NCI-H2107 treated with DMSO at 0.1 percent for 48 hours (cell line): Measurements from ENCODE around the gene EMC8.

ENCODE experiments used
- DNase-seq: peaks from one replicate; lab custom pipeline; 2025; ENCODE audit not compliant: unreplicated experiment; lab: John Stamatoyannopoulos, UW

The EMC8 gene

DNA sequence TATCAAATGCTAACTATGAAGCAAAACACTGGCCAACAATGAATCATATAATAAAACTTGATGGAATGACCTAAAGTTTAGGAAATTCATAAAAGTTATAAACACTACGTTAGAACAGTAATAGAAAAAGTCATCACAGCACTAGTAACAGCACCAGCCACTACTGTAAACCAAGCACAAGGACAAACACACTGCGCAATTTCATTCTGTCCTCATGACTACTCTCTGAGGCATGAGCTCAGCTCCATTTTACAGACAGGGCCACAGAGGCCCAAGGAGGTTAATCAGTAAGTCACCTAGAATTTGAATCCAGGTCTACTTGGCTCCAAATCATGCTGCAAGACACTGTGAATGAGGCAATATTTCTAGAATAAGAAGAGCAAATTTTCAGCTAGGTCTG, 13.4 kb downstream of the EMC8 start:
- no peak for DNase-seq

DNA sequence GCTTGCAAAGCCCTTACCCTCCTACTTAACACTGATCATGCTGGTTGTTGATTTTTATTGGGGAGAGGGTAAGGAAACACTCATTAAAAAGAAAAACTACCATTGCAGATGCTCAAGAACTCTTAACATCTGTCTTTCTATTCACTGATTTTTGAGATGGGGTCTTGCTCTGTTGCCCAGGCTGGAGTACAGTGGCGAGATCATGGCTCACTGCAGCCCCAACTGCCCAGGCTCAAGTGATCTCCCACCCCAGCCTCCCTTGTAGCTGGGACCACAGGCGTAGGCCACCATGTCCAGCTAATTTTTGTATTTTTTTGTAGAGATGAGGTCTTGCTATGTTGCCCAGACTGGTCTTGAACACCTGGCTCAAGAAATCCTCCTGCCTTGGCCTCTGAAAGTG, 14.5 kb downstream of the EMC8 start:
- no peak for DNase-seq

DNA sequence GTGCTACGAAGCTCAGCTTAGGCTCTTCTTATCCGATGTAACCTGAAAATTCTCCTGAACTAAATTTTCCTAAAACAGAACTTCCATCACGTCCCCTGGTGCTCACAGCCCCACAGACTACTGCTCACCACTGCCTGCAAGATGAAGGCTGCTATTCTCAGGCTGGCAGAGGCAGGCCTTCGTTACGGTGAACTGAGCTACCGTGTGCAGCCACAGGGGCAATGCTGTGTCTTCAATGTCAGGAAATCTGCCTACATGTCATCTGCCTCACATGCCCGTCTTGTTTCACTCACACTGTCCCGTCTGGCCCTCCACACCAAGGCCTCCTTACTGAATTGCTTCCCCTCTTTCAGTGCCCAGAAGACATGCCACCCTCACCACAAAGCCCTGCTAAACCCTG, 15.9 kb downstream of the EMC8 start:
- DNase-seq, result no peak

DNA sequence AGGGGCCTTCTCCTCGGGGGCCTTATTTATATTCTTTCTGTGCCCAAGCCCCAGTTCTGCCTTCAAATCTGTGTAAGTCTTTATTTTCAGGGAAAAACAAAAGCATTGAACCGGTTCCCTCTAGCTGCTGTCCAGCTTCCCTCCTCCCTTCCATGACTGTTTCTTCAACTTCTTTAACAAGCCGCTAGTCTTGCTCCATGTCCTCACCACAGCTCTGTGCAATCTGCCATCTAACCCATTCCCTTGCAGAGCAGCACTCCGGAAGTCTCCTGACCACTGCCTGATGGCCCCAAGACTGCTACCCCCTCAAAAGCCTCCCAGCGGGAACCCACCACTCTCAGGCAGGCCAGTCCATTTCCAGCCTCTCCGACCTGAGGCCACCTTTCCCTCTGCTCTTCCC, 16.9 kb downstream of the EMC8 start:
- no peak for DNase-seq

DNA sequence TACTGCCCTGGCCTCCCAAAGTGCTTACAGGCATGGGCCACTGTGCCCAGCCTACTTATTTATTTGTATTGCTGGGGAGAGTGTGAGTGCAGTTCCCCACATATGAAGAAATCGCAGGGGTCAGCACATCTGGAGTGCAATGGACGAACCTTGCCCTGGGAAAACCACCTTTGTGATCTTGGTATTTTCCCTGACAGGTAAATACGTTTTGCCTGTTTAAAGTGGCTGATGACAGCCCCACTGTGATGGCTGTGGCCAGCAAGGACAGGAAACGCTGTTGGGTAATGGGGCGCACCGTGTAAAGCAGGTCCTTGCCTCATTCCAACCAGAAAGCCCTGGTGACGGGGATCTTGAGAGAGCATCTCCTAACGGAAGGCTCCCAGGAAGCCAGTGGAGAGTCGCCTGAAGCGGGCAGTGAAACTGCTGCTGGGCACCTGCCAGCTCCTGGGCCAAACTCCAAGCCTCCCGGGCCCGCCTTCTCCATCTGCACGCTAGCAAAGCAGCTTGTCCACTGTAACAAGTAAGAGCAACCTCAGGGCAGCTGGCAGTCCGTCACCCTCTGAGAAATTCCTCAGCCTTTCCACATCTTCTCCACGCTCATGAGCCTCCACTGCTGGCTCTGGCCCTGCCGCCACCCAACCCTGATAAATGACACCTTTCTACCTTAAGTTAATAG, 17.5 kb downstream of the EMC8 start:
- no peak for DNase-seq

DNA sequence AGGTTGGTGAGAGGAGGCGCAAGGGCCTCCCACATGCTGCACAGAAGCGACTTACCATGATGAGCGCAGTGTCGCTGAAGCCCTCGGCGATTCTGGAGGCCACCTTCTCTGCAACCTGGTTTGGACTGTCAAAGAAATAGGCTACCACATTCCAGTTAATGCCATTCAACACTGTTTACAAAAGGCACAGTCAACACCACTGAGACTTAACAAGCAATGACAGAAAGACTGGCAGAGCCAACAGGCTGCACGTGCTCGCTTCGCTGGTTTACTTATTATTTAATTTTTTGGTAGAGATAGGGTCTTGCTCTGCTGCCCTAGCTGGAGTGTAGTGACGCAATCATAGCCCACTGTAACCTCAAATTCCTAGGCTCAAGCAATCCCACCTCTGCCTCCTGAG, 18.2 kb downstream of the EMC8 start:
- DNase-seq, result no peak

DNA sequence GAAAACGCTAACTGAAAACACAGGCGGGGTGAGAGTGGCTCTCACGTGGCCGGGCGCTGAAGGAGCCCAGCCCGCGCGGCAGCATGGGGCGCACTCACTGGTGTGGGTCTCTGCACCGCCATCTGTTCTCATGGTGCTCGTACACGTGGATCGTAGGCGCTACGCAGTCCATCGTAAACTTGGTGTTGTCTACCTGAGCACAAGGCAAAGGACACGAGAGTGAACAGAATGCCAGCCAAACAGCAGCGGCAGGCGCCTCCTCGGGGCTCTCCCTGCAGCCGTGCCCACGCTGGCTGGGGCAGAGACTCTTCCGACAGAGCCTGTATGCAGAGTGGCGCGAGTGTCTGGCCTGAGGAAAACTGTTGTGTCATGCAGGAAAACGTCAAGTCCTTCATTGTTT, 19.1 kb downstream of the EMC8 start:
- no peak for DNase-seq

DNA sequence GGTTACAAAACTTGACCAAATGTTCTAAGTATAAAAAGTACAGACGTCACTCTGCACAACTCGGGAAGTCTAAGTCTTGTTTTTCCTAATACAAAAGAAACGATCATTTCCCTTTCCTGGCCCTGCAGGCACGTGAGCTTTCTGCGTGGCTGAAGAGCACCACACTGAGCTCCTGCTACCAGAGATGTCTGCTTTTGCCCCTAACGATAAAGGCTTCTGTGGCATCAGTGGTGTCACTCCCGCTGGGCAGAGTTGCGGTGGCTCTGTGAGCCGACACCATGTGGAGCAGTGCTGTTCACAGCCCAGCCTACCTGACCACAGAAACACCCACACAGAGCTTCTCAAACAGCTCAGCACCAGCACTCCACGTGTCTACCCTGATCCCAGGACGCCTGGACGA, 20.5 kb downstream of the EMC8 start:
- DNase-seq, result no peak

DNA sequence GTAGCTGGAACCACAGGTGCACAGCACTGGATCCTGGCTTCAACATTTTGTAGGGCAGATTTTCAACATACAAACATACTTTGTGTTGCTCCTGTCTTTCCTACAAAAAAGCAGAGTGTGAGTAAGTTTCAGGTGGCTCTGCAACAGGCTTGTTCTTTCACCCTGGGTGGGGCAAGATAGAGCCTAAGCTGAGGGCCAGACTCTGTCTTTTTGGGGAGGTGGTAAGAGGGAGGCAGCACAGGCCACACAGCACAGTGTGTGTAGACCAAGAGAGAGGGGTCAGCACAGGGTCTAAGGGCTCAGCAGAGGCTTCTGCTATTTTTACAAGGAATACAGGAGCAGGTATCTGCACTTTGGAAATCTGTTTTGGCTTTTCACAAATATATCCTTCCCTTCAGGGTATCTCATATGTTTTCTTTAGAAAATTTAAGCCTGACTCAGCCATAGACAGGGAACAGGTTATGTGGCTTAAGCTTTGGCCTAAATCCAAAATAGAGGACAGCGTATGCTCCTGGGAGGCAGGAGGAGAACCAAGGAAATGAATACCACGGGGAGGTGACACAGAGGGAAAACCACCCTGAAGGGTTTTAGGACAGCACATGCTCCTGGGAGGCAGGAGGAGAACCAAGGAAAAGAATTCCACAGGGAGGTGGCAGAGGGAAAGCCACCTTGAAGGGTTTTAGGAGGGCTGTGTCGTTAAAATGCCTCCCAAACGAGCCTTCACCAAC, 21.6 kb downstream of the EMC8 start:
- no peak for DNase-seq

DNA sequence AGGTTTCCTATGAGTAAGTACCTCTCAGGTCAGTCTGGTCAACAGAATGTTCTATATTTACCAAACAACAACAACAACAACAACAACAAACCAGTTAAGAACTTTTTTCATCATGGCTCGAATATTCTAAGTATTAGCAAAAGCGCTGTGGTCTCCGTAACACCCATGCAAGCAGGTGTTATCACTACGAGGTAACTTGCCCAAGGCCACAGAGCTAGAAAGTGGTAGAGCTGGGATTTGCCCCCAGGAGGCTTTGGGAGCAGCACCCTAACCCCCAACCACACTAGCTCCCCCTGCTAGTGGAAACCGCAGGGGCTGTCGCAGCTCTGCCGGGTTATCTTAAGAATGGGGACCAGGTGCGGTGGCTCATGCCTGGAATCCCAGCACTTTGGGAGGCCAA, 24.5 kb downstream of the EMC8 start:
- no peak for DNase-seq

DNA sequence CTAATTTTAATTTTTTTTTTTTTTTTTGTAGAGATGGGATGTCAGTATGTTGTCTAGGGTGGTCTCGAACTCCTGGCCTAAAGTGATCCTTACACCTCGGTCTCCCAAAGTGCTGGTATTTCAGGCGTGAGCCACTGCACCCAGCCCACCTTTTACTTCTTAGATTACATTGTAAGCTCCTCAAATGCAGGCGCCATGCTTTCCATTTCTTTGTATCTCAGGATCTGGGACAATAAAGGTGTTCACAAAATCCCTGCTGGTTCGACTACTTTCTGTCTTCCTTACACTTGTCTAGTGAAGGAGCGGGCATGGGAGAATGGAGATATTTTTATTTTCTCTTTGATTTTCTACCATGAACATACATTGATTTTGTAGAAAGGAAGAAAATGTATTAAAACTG, 25.2 kb downstream of the EMC8 start:
- DNase-seq, result no peak

DNA sequence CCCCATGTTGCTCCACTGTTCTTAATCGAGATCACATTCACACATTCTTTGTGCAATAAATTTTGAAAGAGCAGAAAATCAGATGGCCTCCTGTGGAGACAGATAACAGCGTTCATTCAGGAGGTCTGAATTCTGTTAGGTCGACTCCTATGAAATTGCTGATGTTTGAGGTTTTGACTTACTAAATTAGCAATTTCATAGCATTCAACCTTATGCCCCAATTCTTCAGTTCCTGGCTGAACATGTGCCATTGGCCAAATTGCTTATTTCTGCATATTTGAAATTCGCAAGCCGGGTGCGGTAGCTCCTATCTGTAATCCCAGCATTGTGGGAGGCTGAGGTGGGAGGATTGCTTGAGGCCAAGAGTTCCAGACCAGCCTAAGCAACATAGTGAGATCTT, 26.3 kb downstream of the EMC8 start:
- DNase-seq, result no peak

DNA sequence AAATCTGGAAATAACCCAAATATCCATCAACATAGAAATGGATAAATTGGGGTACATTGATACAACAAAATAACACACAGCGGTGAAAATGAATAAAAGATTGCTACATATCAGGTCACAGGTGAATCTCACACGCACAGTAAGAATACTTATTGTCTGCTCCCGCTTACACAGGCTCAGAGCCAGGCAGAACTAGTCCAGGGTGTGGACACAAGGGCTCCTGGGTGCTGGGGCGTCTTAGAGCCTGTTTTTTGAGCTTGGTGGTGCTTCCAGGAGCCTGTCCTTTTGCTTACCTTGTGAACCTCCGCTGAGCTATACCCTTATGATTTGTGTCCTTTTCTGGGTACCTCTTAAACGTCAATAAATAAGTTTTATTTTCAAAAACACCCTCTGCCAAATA, 28.6 kb downstream of the EMC8 start:
- DNase-seq, result no peak

DNA sequence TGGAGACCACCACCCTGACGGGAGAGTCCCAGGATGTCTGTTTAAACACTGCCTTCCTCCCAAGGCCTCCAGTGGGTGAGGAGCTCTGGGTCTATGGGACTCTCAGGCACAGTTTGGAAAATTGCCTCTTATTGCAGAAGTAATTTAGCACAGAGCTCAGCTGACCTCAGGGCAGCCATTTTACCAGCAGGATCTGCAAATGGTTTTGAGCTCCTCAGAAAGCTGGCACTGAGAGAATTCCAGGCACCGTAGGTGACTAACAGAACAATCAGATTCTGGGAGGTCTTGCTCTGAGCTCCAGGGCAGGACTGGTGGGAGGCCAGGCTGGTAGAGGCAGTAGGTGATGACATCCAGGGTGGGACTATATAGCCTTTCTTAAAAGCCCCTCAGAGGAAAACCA, 31.1 kb downstream of the EMC8 start:
- no peak for DNase-seq

DNA sequence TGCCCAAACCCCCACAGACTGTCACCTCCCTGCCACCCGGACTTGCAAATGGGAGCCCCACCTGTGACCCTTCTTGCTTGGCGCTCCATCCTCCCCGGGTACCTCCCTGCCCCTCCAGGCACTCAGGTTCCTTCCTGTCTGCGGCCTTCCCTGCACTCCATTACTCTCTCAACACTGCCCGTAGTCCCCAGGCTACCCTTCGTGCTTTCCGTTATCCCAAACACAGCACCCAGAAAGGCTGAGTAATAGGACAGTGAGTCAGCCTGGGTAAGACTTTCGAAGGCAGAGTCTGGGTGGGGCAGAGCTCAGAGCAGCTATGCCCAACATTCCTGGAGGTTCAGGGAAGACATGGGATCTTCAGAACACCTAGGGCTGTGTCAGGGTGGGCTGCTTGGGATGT, 31.8 kb downstream of the EMC8 start:
- DNase-seq, result no peak

DNA sequence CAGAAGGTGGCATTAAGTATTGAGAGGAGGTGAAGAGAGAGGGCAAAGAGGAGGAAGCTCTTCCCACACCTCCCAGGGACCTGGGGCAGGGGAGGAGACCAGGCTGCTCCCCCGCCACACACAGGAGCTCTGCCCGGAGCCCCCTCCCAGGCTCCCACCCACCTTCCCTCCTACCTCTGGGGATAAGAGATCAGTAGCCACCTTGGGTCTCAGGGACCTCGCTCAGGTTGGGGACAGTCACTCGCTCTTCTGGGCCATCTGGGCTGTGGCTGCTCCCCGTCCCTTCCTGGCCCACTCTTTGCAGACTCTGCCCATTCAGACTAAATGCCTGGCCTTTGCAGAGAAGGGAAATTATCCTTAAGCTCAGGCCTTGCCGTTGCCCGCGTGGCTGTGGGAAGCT, 33.6 kb downstream of the EMC8 start:
- DNase-seq, result no peak

DNA sequence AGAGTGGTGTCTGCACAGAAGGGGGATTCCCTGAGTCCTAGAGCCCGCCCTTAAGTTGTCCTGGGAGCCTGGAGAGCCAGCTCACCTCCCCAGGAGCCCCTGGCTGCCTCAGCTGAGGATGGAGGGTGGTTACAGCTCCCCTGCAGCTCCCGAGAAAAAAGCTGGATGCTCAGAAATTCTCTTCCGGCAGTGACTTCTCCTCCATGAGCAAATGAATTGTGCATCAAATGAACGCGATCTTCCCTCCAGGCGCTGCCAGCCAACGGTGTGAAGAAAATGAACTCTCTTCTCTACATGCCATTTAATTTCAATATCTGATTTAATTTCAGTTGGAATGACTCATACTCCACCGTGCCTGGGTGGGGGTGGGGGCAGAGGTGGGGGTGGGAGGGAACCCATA, 34.1 kb downstream of the EMC8 start:
- no peak for DNase-seq

DNA sequence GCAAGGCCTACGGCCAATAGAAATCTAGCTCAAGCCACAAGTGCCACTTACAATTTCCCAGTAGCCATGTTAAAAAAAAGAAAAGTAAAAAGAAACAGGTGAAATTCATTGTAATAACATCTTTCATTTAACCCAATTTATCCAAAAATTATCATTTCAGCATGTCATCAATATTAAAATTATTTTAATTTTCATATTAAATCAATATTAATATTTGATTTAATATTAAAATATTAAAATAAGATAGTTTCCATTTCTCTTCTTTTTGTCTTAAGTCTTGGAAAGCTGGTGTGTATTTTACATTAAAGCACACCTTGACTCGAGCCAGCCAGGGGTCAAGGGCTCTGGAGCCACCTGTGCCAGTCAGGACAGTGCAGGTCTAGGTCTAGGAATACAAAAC, 35.7 kb downstream of the EMC8 start:
- no peak for DNase-seq

DNA sequence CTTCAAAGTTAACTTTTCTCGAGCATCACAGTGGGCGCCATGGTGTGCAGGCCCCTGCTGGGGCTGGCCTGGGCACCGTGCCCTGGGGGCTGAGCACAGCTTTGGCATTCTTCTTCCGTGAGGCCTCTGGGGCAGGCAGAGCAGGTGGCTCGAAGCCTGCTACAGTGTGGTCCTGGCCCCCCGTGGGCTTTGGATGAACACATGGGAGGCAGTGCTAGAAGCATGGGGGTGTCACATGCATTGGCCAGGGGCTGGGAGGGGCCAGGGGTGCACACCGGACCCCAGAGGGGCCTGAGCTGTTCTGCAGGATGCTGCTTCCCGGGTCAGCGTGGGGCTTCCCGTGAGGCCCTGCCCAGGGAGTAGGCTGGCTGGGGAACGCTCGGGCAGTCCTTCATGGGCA, 36.4 kb downstream of the EMC8 start:
- DNase-seq, result no peak

DNA sequence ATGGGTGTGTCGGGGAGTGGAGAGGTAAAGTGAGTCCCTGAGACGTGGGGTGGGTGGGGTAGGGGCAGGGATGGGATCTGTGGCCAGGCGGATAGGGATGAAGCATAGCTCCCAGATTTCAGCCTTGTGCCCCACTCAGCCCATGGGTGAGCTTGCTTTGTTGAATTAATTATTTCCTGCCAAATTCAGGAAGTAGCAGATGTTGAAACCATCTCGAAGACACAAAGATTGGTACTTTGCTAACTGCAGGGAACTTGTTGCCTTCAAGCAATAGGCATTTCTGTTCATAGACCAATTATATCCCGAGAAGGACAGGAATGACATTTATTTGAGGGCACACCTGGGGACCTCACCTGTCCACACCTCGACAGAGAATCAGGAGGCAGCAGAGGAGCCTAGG, 37.5 kb downstream of the EMC8 start:
- DNase-seq, result no peak

DNA sequence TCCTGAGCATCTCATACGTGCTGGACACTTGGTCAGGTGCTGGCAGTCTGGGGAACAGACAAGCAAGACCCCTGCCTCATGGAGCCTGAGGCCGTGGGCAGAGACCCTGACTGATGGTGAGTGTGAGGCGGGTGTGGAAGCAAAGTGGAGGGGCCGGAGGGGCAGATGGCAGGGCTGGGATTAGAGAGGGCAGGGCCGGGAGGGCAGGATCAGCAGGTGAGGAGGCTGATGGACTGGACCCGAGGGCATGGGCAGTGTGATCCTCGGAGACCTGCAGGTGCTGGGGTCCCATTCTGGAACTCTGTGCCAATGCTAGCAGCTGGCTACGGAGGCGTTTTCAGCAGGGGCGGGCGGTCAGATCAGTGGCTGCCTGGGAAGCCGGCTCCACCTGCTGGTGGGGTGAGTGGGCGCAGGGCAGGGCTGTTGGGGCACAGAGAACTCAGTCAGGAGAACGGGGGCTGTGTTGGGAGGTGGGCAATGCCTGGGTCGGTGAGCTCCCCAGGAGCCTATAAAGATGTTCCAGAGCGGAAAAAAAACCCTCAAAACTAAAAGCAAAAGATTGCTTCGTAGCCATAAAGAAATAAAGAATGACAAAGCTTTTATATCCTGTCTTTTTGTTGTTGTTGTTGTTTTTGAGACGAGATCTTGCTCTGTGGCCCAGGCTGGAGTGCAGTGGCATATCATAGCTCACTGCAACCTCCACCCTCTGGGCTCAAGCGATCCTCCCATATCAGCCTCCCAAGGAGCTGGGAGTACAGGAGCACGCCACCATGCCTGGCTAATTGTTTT, 39.5 kb downstream of the EMC8 start:
- peak; percentile 33 for DNase-seq

DNA sequence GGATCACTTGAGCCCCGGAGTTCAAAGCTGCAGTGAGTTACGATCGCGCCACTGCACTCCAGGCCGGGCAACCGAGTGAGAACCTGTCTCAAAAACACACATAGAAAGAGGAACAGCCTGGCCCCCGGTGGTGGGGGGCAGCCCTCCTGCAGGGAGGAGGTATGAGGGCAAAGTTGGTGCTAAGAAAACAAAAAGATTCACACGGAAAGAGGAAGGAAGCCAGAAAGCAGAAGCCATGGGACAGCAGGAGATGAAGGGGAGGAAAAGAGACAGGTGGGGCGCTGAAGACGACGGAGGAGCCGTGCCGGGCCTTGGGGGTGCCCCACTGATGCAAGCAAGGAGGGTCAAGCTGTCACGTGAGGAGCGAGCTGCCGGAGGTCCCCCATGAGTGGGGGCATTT, 40.2 kb downstream of the EMC8 start:
- DNase-seq, result no peak
